GM12878 (cell line): ENCODE data around the gene SDR9C7. TPM values are rescaled to one million over a fixed set of nuclear protein-coding genes. Genes with fewer than 3 reads are reported as not detected.

Experiments
- ATAC-seq: fragments of 200-7000 bp; cut with Tn5 transposase; 3 replicates; pipeline ENCODE4 v1.9.1; 2020; ENCODE audit warnings: mild to moderate bottlenecking, moderate library complexity
- BruUV-seq: library from RNA; stranded (reverse); fragments of 400-500 nt; replicated peaks from 2 replicates; lab custom pipeline; 2021; lab: Mats Ljungman, UMichigan
- CTCF ChIA-PET: fragments of 300-600 bp; sonication (Branson Sonifier 250); formaldehyde crosslinking; extraction: SDS; loops from one replicate; lab custom pipeline; 2021; ENCODE audit warnings: inconsistent platforms; lab: Yijun Ruan, JAX
- POLR2A ChIA-PET: fragments of 350-600 bp; formaldehyde crosslinking; extraction: SDS; loops from one replicate; lab custom pipeline; 2021; ENCODE audit warnings: inconsistent platforms; lab: Charles Lee
- RAD21 ChIA-PET: fragments of 300-600 bp; sonication (Branson Sonifier 250); formaldehyde crosslinking; loops from one replicate; lab custom pipeline; 2023; ENCODE audit warnings: antibody characterized with exemption; ENCODE audit not compliant: unreplicated experiment; lab: Charles Lee
- SMC1A ChIA-PET: fragments of 300-600 bp; sonication (Branson Sonifier 250); formaldehyde crosslinking; loops from one replicate; lab custom pipeline; 2023; ENCODE audit not compliant: unreplicated experiment, uncharacterized antibody; lab: Charles Lee
- DNase-seq: peaks from one replicate; pipeline ENCODE4 v3.0.0-alpha.2; 2011; ENCODE audit warnings: low read depth, low spot score
- FAIRE-seq: peaks from 3 replicates; lab custom pipeline; 2011; peaks lifted over from hg19 to GRCh38; lab: Jason Lieb, UNC
- H2AFZ ChIP-seq: 2 replicates; pipeline ENCODE4 v1.6.0; 2011; ENCODE audit warnings: low read depth, low read length, control low read depth; ENCODE audit not compliant: control insufficient read depth
- H3K27ac ChIP-seq: 2 replicates; pipeline ENCODE4 v1.5.1; 2011; ENCODE audit warnings: control low read depth; ENCODE audit not compliant: control insufficient read depth, insufficient read depth
- H3K27me3 ChIP-seq, 2 experiments: replicated peaks in 1 of 2; 2 replicates each; pipeline versions ENCODE4 v1.6.0 to v1.6.1; 2011; ENCODE audit warnings: low read length in 1 of 2; ENCODE audit not compliant: control insufficient read depth in 2 of 2, insufficient read depth in 2 of 2
- H3K36me3 ChIP-seq, 2 experiments: 2 replicates each; pipeline ENCODE4 v1.5.1; 2011; ENCODE audit warnings: low read length in 1 of 2; ENCODE audit not compliant: control insufficient read depth in 2 of 2, insufficient read depth in 2 of 2
- H3K4me1 ChIP-seq: 2 replicates; pipeline ENCODE4 v1.6.1; 2011; ENCODE audit warnings: mild to moderate bottlenecking, low read length, moderate library complexity, mixed read lengths; ENCODE audit not compliant: control insufficient read depth, insufficient read depth
- H3K4me2 ChIP-seq: 2 replicates; pipeline ENCODE4 v1.6.0; 2011; ENCODE audit warnings: control low read depth; ENCODE audit not compliant: control insufficient read depth, insufficient read depth
- H3K4me3 ChIP-seq: fragments of 200-600 bp; sonication (generic); 2 replicates; pipeline ENCODE4 v1.5.1; 2016
- H3K79me2 ChIP-seq: 2 replicates; pipeline ENCODE4 v1.6.0; 2011; ENCODE audit warnings: low read length; ENCODE audit not compliant: control insufficient read depth, insufficient read depth
- H3K9ac ChIP-seq: 2 replicates; pipeline ENCODE4 v1.8.0; 2011; ENCODE audit warnings: low read length, control low read depth, mixed read lengths; ENCODE audit not compliant: control insufficient read depth, insufficient read depth
- H3K9me3 ChIP-seq: replicated peaks from 3 replicates; pipeline ENCODE4 v1.5.1; 2011; ENCODE audit warnings: mild to moderate bottlenecking, low read length; ENCODE audit not compliant: control insufficient read depth, insufficient read depth
- H4K20me1 ChIP-seq: 2 replicates; pipeline ENCODE4 v1.6.0; 2011; ENCODE audit not compliant: control insufficient read depth, insufficient read depth
- ATF2 ChIP-seq: IDR thresholded peaks from 2 replicates; pipeline ENCODE4 v1.6.1; 2012; ENCODE audit warnings: low read length, inconsistent platforms
- BCL3 ChIP-seq: IDR thresholded peaks from 2 replicates; pipeline ENCODE4 v1.6.1; 2011; ENCODE audit warnings: borderline replicate concordance, low read depth, mild to moderate bottlenecking, moderate library complexity, low read length; ENCODE audit not compliant: insufficient read depth, poor library complexity, severe bottlenecking
- BCLAF1 ChIP-seq: fragments of 450-650 bp; IDR thresholded peaks from 2 replicates; pipeline ENCODE4 v1.6.1; 2017; ENCODE audit warnings: antibody characterized with exemption, mild to moderate bottlenecking, moderate library complexity
- ELK1 ChIP-seq: IDR thresholded peaks from 2 replicates; pipeline ENCODE4 v1.6.1; 2012; ENCODE audit warnings: low read depth, low read length, improper control_type of control experiment
- EP300 ChIP-seq, 2 experiments: fragments of 150-350 bp in 1 of 2; IDR thresholded peaks; 2 replicates each; pipeline ENCODE4 v1.6.1; 2011 to 2012; ENCODE audit warnings: low read depth in 2 of 2, low read length in 2 of 2, borderline replicate concordance in 1 of 2, improper control_type of control experiment in 1 of 2, inconsistent platforms in 1 of 2; ENCODE audit not compliant: control insufficient read depth in 1 of 2
- ESRRA ChIP-seq: IDR thresholded peaks from 2 replicates; pipeline ENCODE4 v1.6.1; 2012; ENCODE audit warnings: mild to moderate bottlenecking, low read length, improper control_type of control experiment
- ETV6 ChIP-seq, 2 experiments: fragments of 450-650 bp in 1 of 2; IDR thresholded peaks in 1 of 2; conservative IDR thresholded peaks in 1 of 2; 2 replicates each; pipeline ENCODE4 v1.6.1; 2014; ENCODE audit warnings: antibody characterized with exemption in 1 of 2, borderline replicate concordance in 1 of 2, low read depth in 1 of 2, mild to moderate bottlenecking in 1 of 2, moderate library complexity in 1 of 2
- FOXK2 ChIP-seq: fragments of 450-650 bp; IDR thresholded peaks from 2 replicates; pipeline ENCODE4 v1.6.1; 2017; ENCODE audit warnings: mild to moderate bottlenecking, moderate library complexity
- FOXM1 ChIP-seq: IDR thresholded peaks from 2 replicates; pipeline ENCODE4 v1.6.1; 2012; ENCODE audit warnings: low read depth, mild to moderate bottlenecking, inconsistent platforms, low read length, moderate library complexity
- HDGF ChIP-seq: fragments of 450-650 bp; IDR thresholded peaks from 2 replicates; pipeline ENCODE4 v1.6.1; 2016; ENCODE audit warnings: antibody characterized with exemption
- IKZF2 ChIP-seq, 2 experiments: fragments of 450-650 bp; IDR thresholded peaks; 2 replicates each; pipeline ENCODE4 v1.6.1; 2017; ENCODE audit warnings: mild to moderate bottlenecking in 2 of 2, moderate library complexity in 2 of 2
- MEF2A ChIP-seq: IDR thresholded peaks from 2 replicates; pipeline ENCODE4 v1.6.1; 2011; ENCODE audit warnings: low read depth, mild to moderate bottlenecking, low read length, moderate library complexity; ENCODE audit not compliant: insufficient read depth
- NR2C1 ChIP-seq: fragments of 450-650 bp; IDR thresholded peaks from 2 replicates; pipeline ENCODE4 v1.6.1; 2017; ENCODE audit warnings: antibody characterized with exemption, mild to moderate bottlenecking, moderate library complexity
- PML ChIP-seq: IDR thresholded peaks from 2 replicates; pipeline ENCODE4 v1.6.1; 2012; ENCODE audit warnings: low read length, inconsistent platforms
- TARDBP ChIP-seq: IDR thresholded peaks from 2 replicates; pipeline ENCODE4 v1.6.1; 2016; ENCODE audit warnings: borderline replicate concordance
- USF2 ChIP-seq: IDR thresholded peaks from 2 replicates; pipeline ENCODE4 v1.6.1; 2011; ENCODE audit warnings: low read depth, low read length, improper control_type of control experiment, borderline replicate concordance
- ZNF274 ChIP-seq: IDR thresholded peaks from one replicate; pipeline ENCODE4 v1.8.0; 2011; ENCODE audit not compliant: insufficient read length, insufficient read depth
- WGBS: methylation state at CpG from one replicate; pipeline ENCODE4 v1.1.6; 2016; ENCODE audit warnings: low lambda C conversion rate; ENCODE audit not compliant: insufficient replicate concordance, insufficient coverage; ENCODE audit errors: missing lambda C conversion rate; 5-methylcytosine and 5-hydroxymethylcytosine counted together
- in situ Hi-C: fragments of 300-500 bp; cut with MboI; formaldehyde crosslinking; loops from 9 replicates; pipeline ENCODE4 v1.14.3; 2018; ENCODE audit warnings: mixed read lengths
- intact Hi-C: fragments of 100-400 bp; cut with micrococcal nuclease; formaldehyde crosslinking; loops from one replicate; pipeline ENCODE4 v1.14.2; 2022; ENCODE audit not compliant: unreplicated experiment
- polyA plus RNA-seq, 11 experiments: library from polyadenylated mRNA; depleted of rRNA in 4 of 11; unstranded in 6 of 11; stranded (reverse) in 5 of 11; fragments of >200 nt; fragmentation: Nextera tagmentation in 4 of 11; fragmentation: Illumina TruSeq in 1 of 11; extraction: Ambion mirVana in 4 of 11; extraction: Trizol in 1 of 11; gene quantifications; 1 replicate in 1 of 11; 2 replicates in 10 of 11; pipeline versions ENCODE4 v1.2.1 to v1.2.3, GENCODE V29; 2011 to 2016; ENCODE audit warnings: inconsistent platforms in 2 of 11, missing spikeins in 2 of 11, low read depth in 1 of 11
- total RNA-seq, 4 experiments: library from RNA; depleted of rRNA in 3 of 4; stranded (reverse); fragments of >200 nt in 3 of 4; fragmentation: Illumina TruSeq in 1 of 4; extraction: Trizol in 1 of 4; gene quantifications; 2 replicates each; pipeline versions ENCODE4 v1.2.1 to v1.2.3, GENCODE V29; 2013 to 2021

The SDR9C7 gene
- total and polyA plus RNA-seq, 10 of the 15 experiments (the other 5 are each of a cell fraction or from before 2014, with no cell fraction given): 0.04 TPM; not detected in 9

GRCh38 chr12:56932146-56932545 lies 2.1 kb downstream of the SDR9C7 start:
- ChIA-PET CTCF (interaction anchor here (1.1 kb wide), 1 partner anchor 69 kb away, joined by 3 read pairs; no protein-coding TSS in a partner anchor), POLR2A (interaction anchor here (0.6 kb wide), 1 partner anchor 233 kb away, joined by 5 read pairs; no protein-coding TSS in a partner anchor), RAD21 (no interaction called here)
- H3K4me1 ChIP-seq: no peaks in the 10 kb centered on the region
- no peak overlapping the region for H2AFZ ChIP-seq
- no peak overlapping the region for H3K27ac ChIP-seq
- no peak overlapping the region for H3K4me2 ChIP-seq
- H3K9ac ChIP-seq: no peak overlapping the region
- intact Hi-C loops (no loop called here), in situ Hi-C loops (no loop called here)
- H3K4me3 ChIP-seq: no peak overlapping the region
- 48% methylated on average over 5 of the region's 5 CpGs for WGBS
- H3K9me3 ChIP-seq: no peaks in the 10 kb centered on the region
- no peak for FAIRE-seq
- TF ChIP-seq USF2 (no peak), IKZF2 (IDR thresholded peaks at IDR 0.05) (no peak), ESRRA (no peak), FOXM1 (no peak), ETV6 (conservative IDR thresholded peaks at IDR 0.05 in 1 of 2, IDR thresholded peaks at IDR 0.05 in 1 of 2; ENCODE audit: borderline replicate concordance in 1 of 2, low read depth in 1 of 2) (no peak), HDGF (no peak), FOXK2 (no peak), MEF2A (no peak), ZNF274 (no peak), EP300 (IDR thresholded peaks at IDR 0.05; ENCODE audit: borderline replicate concordance in 1 of 2, control insufficient read depth in 1 of 2, low read depth in 2 of 2, low read length in 2 of 2) (no peak), BCL3 (no peak), BCLAF1 (no peak), ATF2 (no peak), PML (no peak), NR2C1 (no peak), TARDBP (no peak), ELK1 (no peak)
- TF ChIP-seq, all 136 proteins: peak for 0
- no peaks in the 10 kb centered on the region for H3K79me2 ChIP-seq
- ATAC-seq (no peak), DNase-seq (no peak)
- SMC1A ChIA-PET: no interaction called here
- no peaks in the 10 kb centered on the region for H3K36me3 ChIP-seq
- no peaks in the 10 kb centered on the region for H4K20me1 ChIP-seq
- no TSS peak for BruUV-seq
- no peaks in the 10 kb centered on the region; a peak in 1 of 4 replicates for H3K27me3 ChIP-seq
